ENCODE measurements around the gene PHF5A.

PHF5A gene

GRCh38 chr22:41499624-41500280 is 31.3 kb upstream of the PHF5A start:
- no peaks in the 10 kb centered on the region for H3K9me3 Mint-ChIP-seq
- DNase-seq, result no peak
- no peaks in the 10 kb centered on the region for H3K4me1 Mint-ChIP-seq
- ATAC-seq, result no peak
- H3K27me3 Mint-ChIP-seq, result no peaks in the 10 kb centered on the region
- no peak overlapping the region for H3K4me3 Mint-ChIP-seq
- peak overlapping the region in 1 of 2 donors; percentile 19 for H3K27ac Mint-ChIP-seq

GRCh38 chr22:41498303-41498835 is 29.9 kb upstream of the PHF5A start:
- DNase-seq (no peak), ATAC-seq (no peak)
- H3K27ac Mint-ChIP-seq, result peak overlapping the region in 1 of 2 donors; percentile 94
- H3K27me3 Mint-ChIP-seq, result no peaks in the 10 kb centered on the region
- H3K9me3 Mint-ChIP-seq, result no peaks in the 10 kb centered on the region
- no peaks in the 10 kb centered on the region for H3K4me1 Mint-ChIP-seq
- H3K4me3 Mint-ChIP-seq, result no peak overlapping the region

- H3K27me3 Mint-ChIP-seq, result no peaks in the 10 kb centered on the region
- peaks cover 26% of the 10 kb centered on the region for H3K4me1 Mint-ChIP-seq
- no peaks in the 10 kb centered on the region for H3K9me3 Mint-ChIP-seq
- DNase-seq (no peak), ATAC-seq (no peak)
- no peak overlapping the region for H3K4me3 Mint-ChIP-seq
- peak overlapping the region in 1 of 2 donors; percentile 93 for H3K27ac Mint-ChIP-seq
Measured at GRCh38 chr22:41491374-41492100, 23.0 kb upstream of the PHF5A start.

GRCh38 chr22:41488596-41489385 is 20.3 kb upstream of the PHF5A start:
- Mint-ChIP-seq H3K27ac (peak overlapping the region in 1 of 2 donors; percentile 23), H3K4me3 (no peak overlapping the region), H3K9me3 (no peaks in the 10 kb centered on the region), H3K27me3 (no peaks in the 10 kb centered on the region), H3K4me1 (peaks cover 34% of the 10 kb centered on the region)
- DNase-seq (no peak), ATAC-seq (no peak)

GRCh38 chr22:41488076-41488475 is 19.6 kb upstream of the PHF5A start:
- Mint-ChIP-seq H3K9me3 (no peaks in the 10 kb centered on the region), H3K27ac (peak overlapping the region in 1 of 2 donors; percentile 23), H3K4me1 (peaks cover 34% of the 10 kb centered on the region), H3K27me3 (no peaks in the 10 kb centered on the region), H3K4me3 (no peak overlapping the region)
- ATAC-seq (no peak), DNase-seq (no peak)

GRCh38 chr22:41487037-41487935 is 18.8 kb upstream of the PHF5A start:
- Mint-ChIP-seq H3K27ac (no peak overlapping the region), H3K4me3 (no peak overlapping the region), H3K9me3 (no peaks in the 10 kb centered on the region), H3K27me3 (no peaks in the 10 kb centered on the region), H3K4me1 (peaks cover 42% of the 10 kb centered on the region)
- DNase-seq (no peak), ATAC-seq (no peak)

- H3K4me1 Mint-ChIP-seq, result peaks cover 48% of the 10 kb centered on the region
- ATAC-seq (no peak), DNase-seq (no peak)
- H3K27me3 Mint-ChIP-seq, result no peaks in the 10 kb centered on the region
- no peak overlapping the region for H3K4me3 Mint-ChIP-seq
- no peaks in the 10 kb centered on the region for H3K9me3 Mint-ChIP-seq
- no peak overlapping the region for H3K27ac Mint-ChIP-seq
Measured at GRCh38 chr22:41485033-41485432, 16.5 kb upstream of the PHF5A start.

- Mint-ChIP-seq H3K4me1 (peaks cover 56% of the 10 kb centered on the region), H3K27ac (no peak overlapping the region), H3K27me3 (no peaks in the 10 kb centered on the region), H3K9me3 (no peaks in the 10 kb centered on the region), H3K4me3 (no peak overlapping the region)
- ATAC-seq, result no peak
- no peak for DNase-seq
Measured at GRCh38 chr22:41482319-41482935, 13.9 kb upstream of the PHF5A start.

- no peak for ATAC-seq
- Mint-ChIP-seq H3K27me3 (no peaks in the 10 kb centered on the region), H3K27ac (peak overlapping the region in 1 of 2 donors; percentile 36), H3K9me3 (no peaks in the 10 kb centered on the region), H3K4me3 (no peak overlapping the region), H3K4me1 (peaks cover 52% of the 10 kb centered on the region)
- no peak for DNase-seq
Measured at GRCh38 chr22:41481925-41482318, 13.4 kb upstream of the PHF5A start.

GRCh38 chr22:41481131-41481830 is 12.8 kb upstream of the PHF5A start:
- Mint-ChIP-seq H3K9me3 (no peaks in the 10 kb centered on the region), H3K27ac (peak overlapping the region in 1 of 2 donors; percentile 3), H3K27me3 (no peaks in the 10 kb centered on the region), H3K4me1 (peaks cover 46% of the 10 kb centered on the region), H3K4me3 (no peak overlapping the region)
- no peak for DNase-seq
- no peak for ATAC-seq

GRCh38 chr22:41480397-41480735 is 11.9 kb upstream of the PHF5A start:
- Mint-ChIP-seq H3K9me3 (no peaks in the 10 kb centered on the region), H3K4me3 (no peak overlapping the region), H3K4me1 (peaks cover 40% of the 10 kb centered on the region), H3K27me3 (no peaks in the 10 kb centered on the region), H3K27ac (peak overlapping the region in 1 of 2 donors; percentile 67)
- DNase-seq (no peak), ATAC-seq (no peak)

GRCh38 chr22:41479671-41480396 is 11.3 kb upstream of the PHF5A start:
- H3K27ac Mint-ChIP-seq, result peak overlapping the region; percentile 68 to 81
- no peaks in the 10 kb centered on the region for H3K27me3 Mint-ChIP-seq
- DNase-seq (no peak), ATAC-seq (no peak)
- H3K4me1 Mint-ChIP-seq, result peaks cover 40% of the 10 kb centered on the region
- H3K9me3 Mint-ChIP-seq, result no peaks in the 10 kb centered on the region
- H3K4me3 Mint-ChIP-seq, result no peak overlapping the region

- Mint-ChIP-seq H3K4me3 (no peak overlapping the region), H3K27me3 (no peaks in the 10 kb centered on the region), H3K9me3 (no peaks in the 10 kb centered on the region), H3K27ac (peak overlapping the region in 1 of 2 donors; percentile 43), H3K4me1 (peaks cover 43% of the 10 kb centered on the region)
- ATAC-seq (peak; percentile 46), DNase-seq (no peak)
Measured at GRCh38 chr22:41478891-41479521, 10.5 kb upstream of the PHF5A start.
